Left ventricle myocardium inferior (tissue), 1 donor: ENCODE data around the gene SPTLC3. TPM values are rescaled to one million over a fixed set of nuclear protein-coding genes. Genes with fewer than 3 reads are reported as not detected.
"Not testable (repeated sequence)": the region's sequence is repeated elsewhere in the genome, so short reads cannot be mapped to it uniquely, and the experiment has no call there.

Source experiments
- DNase-seq: peaks from one replicate; pipeline ENCODE4 v3.0.0-alpha.2; 2020
- H3K27ac ChIP-seq: fragments of 200-600 bp; replicated peaks from 2 replicates; pipeline ENCODE4 v1.8.0; 2021
- H3K27me3 ChIP-seq: fragments of 200-600 bp; 2 replicates; pipeline ENCODE4 v1.8.0; 2021; ENCODE audit warnings: low read depth
- H3K36me3 ChIP-seq: fragments of 200-600 bp; 2 replicates; pipeline ENCODE4 v1.8.0; 2021
- H3K4me1 ChIP-seq: fragments of 200-600 bp; 2 replicates; pipeline ENCODE4 v1.8.0; 2021
- H3K4me3 ChIP-seq: fragments of 200-600 bp; 2 replicates; pipeline ENCODE4 v1.8.0; 2021; ENCODE audit warnings: mild to moderate bottlenecking, moderate library complexity
- H3K9me3 ChIP-seq: fragments of 200-600 bp; replicated peaks from 2 replicates; pipeline ENCODE4 v1.8.0; 2021
- CTCF ChIP-seq: fragments of 200-600 bp; IDR thresholded peaks from 2 replicates; pipeline ENCODE4 v1.8.0; 2021; ENCODE audit warnings: antibody characterized with exemption, mild to moderate bottlenecking, borderline replicate concordance
- intact Hi-C: fragments of 100-400 bp; cut with micrococcal nuclease; formaldehyde crosslinking; loops from one replicate; pipeline ENCODE4 v1.11.0; 2022
- total RNA-seq: library from RNA; stranded (reverse); fragmentation: NEBNext Ultra II Directional; extraction: Animal tissue kit (Norgen Biotek cat#: 25700); gene quantifications from one replicate; pipeline ENCODE4 v1.2.1, GENCODE V29; 2021
- donor health status: DM: no; HTN: yes; CAD: no; lungs with severe emphysema.

Gene SPTLC3
- total RNA-seq, 1 donor from 2014 or later, result 9.0 TPM

GRCh38 chr20:12978613-12979495, 29.9 kb upstream of the SPTLC3 start:
- Histone ChIP-seq H3K27me3 (no peaks in the 10 kb centered on the region), H3K4me3 (no peak overlapping the region), H3K27ac (no peak overlapping the region), H3K36me3 (no peaks in the 10 kb centered on the region), H3K4me1 (no peaks in the 10 kb centered on the region), H3K9me3 (peaks cover 8% of the 10 kb centered on the region)
- intact Hi-C loops, result no loop called here
- no peak for DNase-seq
- TF ChIP-seq CTCF, result no peak

- H3K36me3 ChIP-seq, H3K27ac ChIP-seq, H3K4me1 ChIP-seq, H3K9me3 ChIP-seq, H3K27me3 ChIP-seq, DNase-seq, H3K4me3 ChIP-seq, intact Hi-C loops: not testable (repeated sequence)
Measured at GRCh38 chr20:12979713-12980112, 29.1 kb upstream of the SPTLC3 start.

GRCh38 chr20:12982098-12982497, 26.7 kb upstream of the SPTLC3 start:
- intact Hi-C loops, result no loop called here
- DNase-seq, result no peak
- H3K36me3 ChIP-seq, result no peaks in the 10 kb centered on the region

GRCh38 chr20:12984069-12984765, 24.6 kb upstream of the SPTLC3 start:
- H3K4me3 ChIP-seq, result no peak overlapping the region
- H3K4me1 ChIP-seq, result no peaks in the 10 kb centered on the region
- no peak overlapping the region for H3K27ac ChIP-seq
- DNase-seq, result no peak
- intact Hi-C loops, result no loop called here
- peaks cover 8% of the 10 kb centered on the region for H3K9me3 ChIP-seq
- TF ChIP-seq CTCF, result no peak
- no peaks in the 10 kb centered on the region for H3K36me3 ChIP-seq
- H3K27me3 ChIP-seq, result peaks cover 3% of the 10 kb centered on the region

More at GRCh38 chr20:12982098-12982497, 26.7 kb upstream of the SPTLC3 start:
- Histone ChIP-seq H3K9me3 (peaks cover 8% of the 10 kb centered on the region), H3K27ac (no peak overlapping the region), H3K4me3 (no peak overlapping the region), H3K4me1 (no peaks in the 10 kb centered on the region), H3K27me3 (no peaks in the 10 kb centered on the region)
- TF ChIP-seq CTCF, result no peak

GRCh38 chr20:12984863-12985262, 23.9 kb upstream of the SPTLC3 start:
- no peak for TF ChIP-seq CTCF
- no peak for DNase-seq
- H3K27me3 ChIP-seq, result peaks cover 3% of the 10 kb centered on the region
- peaks cover 8% of the 10 kb centered on the region for H3K9me3 ChIP-seq
- H3K4me1 ChIP-seq, result no peaks in the 10 kb centered on the region
- intact Hi-C loops, result no loop called here
- H3K4me3 ChIP-seq, result no peak overlapping the region
- no peak overlapping the region for H3K27ac ChIP-seq
- H3K36me3 ChIP-seq, result no peaks in the 10 kb centered on the region

- no peak for DNase-seq
- H3K27me3 ChIP-seq, result peaks cover 6% of the 10 kb centered on the region
- H3K9me3 ChIP-seq, result no peaks in the 10 kb centered on the region
- H3K4me1 ChIP-seq, result no peaks in the 10 kb centered on the region
- no peaks in the 10 kb centered on the region for H3K36me3 ChIP-seq
- TF ChIP-seq CTCF, result no peak
- H3K4me3 ChIP-seq, result no peak overlapping the region
- intact Hi-C loops, result no loop called here
- no peak overlapping the region for H3K27ac ChIP-seq
Measured at GRCh38 chr20:12987261-12987660, 21.5 kb upstream of the SPTLC3 start.
